ENCODE results near the gene MAPK13. TPM values are rescaled to one million over a fixed set of nuclear protein-coding genes. Genes with fewer than 3 reads are reported as not detected.
"Not testable (repeated sequence)": the region's sequence is repeated elsewhere in the genome, so short reads cannot be mapped to it uniquely, and the experiment has no call there.

Gene MAPK13
- total RNA-seq: 5.6 TPM
- polyA plus RNA-seq: 7.9 TPM

DNA sequence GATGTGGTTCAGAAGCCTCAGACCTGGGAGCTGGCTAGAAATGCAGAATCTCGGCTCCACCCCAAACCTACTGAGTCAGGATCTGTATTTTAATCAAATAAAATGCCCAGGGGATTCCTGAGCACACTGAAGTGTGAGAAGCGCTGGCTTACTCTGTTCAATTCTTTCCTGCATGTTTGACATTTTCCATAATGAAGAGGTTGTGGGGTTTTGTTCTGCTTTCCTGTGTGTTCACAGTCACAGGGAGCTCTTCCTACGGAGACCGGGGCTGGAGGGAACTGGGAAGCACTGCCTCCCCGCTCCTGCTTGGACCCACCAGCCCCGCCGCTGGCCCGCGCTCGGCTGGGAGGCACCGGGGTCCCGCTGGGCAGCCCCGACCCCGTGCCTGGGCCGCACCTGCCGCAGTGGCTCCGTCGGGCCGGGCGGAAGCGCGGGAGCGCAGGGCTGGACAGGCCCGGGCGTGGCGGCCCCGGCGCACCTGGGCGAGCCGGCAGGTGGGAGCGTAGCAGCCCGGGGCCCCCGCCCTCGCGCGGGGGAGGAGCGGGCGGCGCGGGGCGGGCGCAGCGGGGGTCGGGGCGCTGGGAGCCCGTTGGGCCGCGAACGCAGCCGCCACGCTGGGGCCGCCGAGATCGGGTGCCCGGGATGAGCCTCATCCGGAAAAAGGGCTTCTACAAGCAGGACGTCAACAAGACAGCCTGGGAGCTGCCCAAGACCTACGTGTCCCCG, at the start of gene MAPK13:
Gene MAPK13 (plus strand): TSS at position 573 of the 726 bp plus-strand sequence. CDS start 70 bp downstream, at position 643.
- H3K4me1 ChIP-seq (ENCODE audit: insufficient read depth): no peaks in the 10 kb centered on the region
- 4% methylated on average over 59 of the region's 59 CpGs for WGBS
- no peaks in the 10 kb centered on the region for H3K36me3 ChIP-seq (ENCODE audit: insufficient read depth)
- no peak for DNase-seq (ENCODE audit: extremely low spot score)
- H3K4me3 ChIP-seq (ENCODE audit: low read depth, low read length): peak within 1 kb of the TSS; percentile 50
- H3K27ac ChIP-seq (ENCODE audit: low read depth): peak within 1 kb of the TSS; percentile 65

DNA sequence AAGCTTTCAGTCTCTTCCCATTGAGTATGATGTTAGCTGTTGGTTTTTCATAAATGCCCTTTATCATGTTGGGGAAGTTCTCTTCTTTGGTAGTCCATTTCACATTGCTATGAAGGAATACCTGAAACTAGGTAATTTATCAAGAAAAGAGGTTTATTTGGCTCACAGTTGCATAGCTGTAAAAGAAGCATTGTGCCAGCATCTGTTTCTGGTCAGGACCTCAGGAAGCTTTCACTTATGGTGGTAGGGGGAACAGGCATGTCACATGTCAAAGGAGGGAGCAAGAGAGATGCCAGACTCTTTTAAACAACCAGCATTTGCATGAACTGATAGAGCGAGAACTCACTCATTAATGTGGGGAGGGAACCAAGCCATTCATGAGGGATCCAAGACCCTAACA, 48.0 kb upstream of the MAPK13 start:
- DNase-seq (ENCODE audit: extremely low spot score): no peak
- whole genome bisulfite sequencing: 97% methylated on average over 1 of the region's 1 CpG
- Histone ChIP-seq H3K36me3 (ENCODE audit: insufficient read depth) (peaks cover 7% of the 10 kb centered on the region), H3K27ac (ENCODE audit: low read depth) (no peak overlapping the region), H3K4me3 (ENCODE audit: low read depth, low read length) (no peak overlapping the region), H3K4me1 (ENCODE audit: insufficient read depth) (no peaks in the 10 kb centered on the region)

DNA sequence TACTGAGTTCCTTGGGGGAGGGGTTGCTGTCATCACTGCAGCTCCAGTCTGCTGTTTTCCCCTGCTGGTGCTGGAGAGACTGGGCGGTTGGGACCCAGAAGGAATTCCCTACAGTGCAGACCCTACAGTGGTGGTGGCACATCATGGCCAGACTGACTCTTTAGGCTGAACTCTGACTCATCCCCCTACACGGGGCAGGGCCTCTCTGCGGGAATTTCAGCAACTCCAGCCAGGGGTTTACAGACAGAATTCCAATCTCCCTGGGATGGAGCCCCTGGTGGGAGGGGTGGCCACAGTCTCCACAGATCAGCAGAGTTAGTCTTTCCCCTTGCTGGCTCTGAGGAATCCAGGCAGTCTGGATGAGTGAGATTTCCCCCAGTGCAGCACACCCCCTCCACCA, 46.9 kb upstream of the MAPK13 start:
- H3K4me1 ChIP-seq (ENCODE audit: insufficient read depth): no peaks in the 10 kb centered on the region
- no peak for DNase-seq (ENCODE audit: extremely low spot score)
- WGBS: 68% methylated on average over 3 of the region's 3 CpGs
- H3K4me3 ChIP-seq (ENCODE audit: low read depth, low read length): no peak overlapping the region
- no peak overlapping the region for H3K27ac ChIP-seq (ENCODE audit: low read depth)
- peaks cover 7% of the 10 kb centered on the region for H3K36me3 ChIP-seq (ENCODE audit: insufficient read depth)

DNA sequence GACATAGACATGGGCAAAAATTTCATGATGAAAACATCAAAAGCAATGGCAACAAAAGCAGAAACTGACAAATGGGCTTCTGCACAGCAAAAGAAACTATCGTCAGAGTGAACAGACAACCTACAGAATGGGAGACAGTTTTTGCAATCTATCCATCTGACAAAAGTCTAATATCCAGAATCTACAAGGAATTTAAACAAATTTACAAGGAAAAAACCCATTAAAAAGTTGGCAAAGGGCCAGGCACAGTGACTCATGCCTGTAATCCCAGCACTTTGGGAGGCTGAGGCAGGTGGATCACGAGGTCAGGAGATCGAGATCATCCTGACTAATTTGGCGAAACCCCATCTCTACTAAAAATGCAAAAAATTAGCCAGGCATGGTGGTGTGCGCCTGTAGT, 42.1 kb upstream of the MAPK13 start:
- not testable (repeated sequence) for H3K4me3 ChIP-seq (ENCODE audit: low read depth, low read length); H3K27ac ChIP-seq (ENCODE audit: low read depth); H3K36me3 ChIP-seq (ENCODE audit: insufficient read depth); H3K4me1 ChIP-seq (ENCODE audit: insufficient read depth); DNase-seq (ENCODE audit: extremely low spot score)
- WGBS: 86% methylated on average over 5 of the region's 5 CpGs

DNA sequence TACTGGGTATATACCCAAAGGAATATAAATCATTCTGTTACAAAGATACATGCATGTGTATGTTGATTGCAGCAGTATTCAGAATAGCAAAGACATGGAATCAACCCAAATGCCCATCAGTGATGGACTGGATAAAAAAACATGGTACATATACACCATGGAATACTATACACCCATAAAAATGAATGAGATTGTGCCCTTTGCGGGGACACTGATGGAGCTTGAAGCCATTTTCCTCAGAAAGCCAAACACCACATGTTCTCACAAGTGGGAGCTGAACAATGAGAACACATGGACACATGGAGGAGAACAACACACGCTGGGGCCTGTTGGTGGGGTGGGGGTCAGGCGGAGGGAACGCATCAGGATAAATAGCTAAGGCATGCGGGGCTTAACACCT, 41.3 kb upstream of the MAPK13 start:
- 95% methylated on average over 5 of the region's 5 CpGs for WGBS
- no peak for DNase-seq (ENCODE audit: extremely low spot score)
- H3K4me3 ChIP-seq (ENCODE audit: low read depth, low read length): no peak overlapping the region

DNA sequence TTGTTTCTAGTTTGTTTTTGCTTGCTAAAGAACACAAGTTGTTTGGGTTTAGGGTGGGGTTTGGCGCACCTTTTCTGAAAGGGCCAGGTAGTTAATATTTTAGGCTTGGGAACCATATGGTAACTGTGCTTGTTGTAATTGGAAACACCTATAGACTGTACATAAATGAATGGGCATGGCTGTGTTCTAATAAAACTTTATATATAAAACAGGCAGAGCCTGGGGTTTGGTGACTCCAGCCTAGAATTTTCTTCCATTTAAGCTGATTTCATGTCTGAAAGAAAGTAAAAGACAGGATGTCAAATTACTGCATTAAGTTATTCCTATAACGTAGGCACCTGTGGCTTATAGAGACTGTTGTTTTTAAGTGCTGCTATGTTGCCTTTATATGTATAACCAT, 36.1 kb upstream of the MAPK13 start:
- Histone ChIP-seq H3K36me3 (ENCODE audit: insufficient read depth) (peaks cover 5% of the 10 kb centered on the region), H3K27ac (ENCODE audit: low read depth) (no peak overlapping the region), H3K4me1 (ENCODE audit: insufficient read depth) (no peaks in the 10 kb centered on the region), H3K4me3 (ENCODE audit: low read depth, low read length) (no peak overlapping the region)
- DNase-seq (ENCODE audit: extremely low spot score): no peak
- 94% methylated on average over 2 of the region's 2 CpGs for WGBS

More for the DNA sequence above, 41.3 kb upstream of the MAPK13 start:
- no peaks in the 10 kb centered on the region for H3K4me1 ChIP-seq (ENCODE audit: insufficient read depth)
- no peak overlapping the region for H3K27ac ChIP-seq (ENCODE audit: low read depth)
- H3K36me3 ChIP-seq (ENCODE audit: insufficient read depth): peaks cover 2% of the 10 kb centered on the region

DNA sequence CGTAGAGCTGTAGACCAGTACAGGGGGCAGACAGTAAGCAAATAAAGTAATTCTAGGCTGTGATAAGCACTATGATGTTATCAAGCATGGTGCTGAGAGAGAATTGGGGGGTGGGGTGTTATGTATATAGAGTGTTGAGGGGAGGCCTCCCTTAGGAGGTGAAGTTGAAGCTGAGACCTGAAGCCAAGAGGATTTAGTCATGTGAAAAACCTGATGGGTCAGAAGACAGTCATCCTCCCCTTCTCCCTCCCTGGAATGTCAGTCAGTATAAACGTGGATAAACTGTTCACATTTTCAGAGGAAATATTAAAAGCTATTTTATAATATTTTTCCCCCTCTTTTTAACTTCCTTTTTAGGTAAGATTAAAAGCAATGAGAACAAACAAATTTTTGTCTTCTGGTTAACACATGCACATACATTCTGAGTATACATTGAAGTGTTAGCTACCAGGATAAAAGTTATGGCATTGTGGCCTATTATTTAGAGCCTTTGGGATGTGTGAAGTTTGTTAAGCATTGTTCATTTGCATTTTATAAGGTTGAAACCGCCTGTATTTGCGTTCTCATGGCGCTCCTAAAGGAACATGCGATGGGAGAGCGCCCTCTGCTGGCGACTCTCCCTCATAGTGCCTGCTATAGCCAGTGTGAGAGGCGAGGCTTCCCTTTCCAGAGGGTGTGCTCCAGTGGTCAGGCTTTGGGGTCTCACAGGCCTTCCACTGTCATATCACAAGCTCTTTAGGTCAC, 35.4 kb upstream of the MAPK13 start:
- Histone ChIP-seq H3K27ac (ENCODE audit: low read depth) (no peak overlapping the region), H3K4me3 (ENCODE audit: low read depth, low read length) (no peak overlapping the region), H3K4me1 (ENCODE audit: insufficient read depth) (no peaks in the 10 kb centered on the region), H3K36me3 (ENCODE audit: insufficient read depth) (peaks cover 5% of the 10 kb centered on the region)
- DNase-seq (ENCODE audit: extremely low spot score): peak; percentile 48
- 9% methylated on average over 9 of the region's 9 CpGs for WGBS

DNA sequence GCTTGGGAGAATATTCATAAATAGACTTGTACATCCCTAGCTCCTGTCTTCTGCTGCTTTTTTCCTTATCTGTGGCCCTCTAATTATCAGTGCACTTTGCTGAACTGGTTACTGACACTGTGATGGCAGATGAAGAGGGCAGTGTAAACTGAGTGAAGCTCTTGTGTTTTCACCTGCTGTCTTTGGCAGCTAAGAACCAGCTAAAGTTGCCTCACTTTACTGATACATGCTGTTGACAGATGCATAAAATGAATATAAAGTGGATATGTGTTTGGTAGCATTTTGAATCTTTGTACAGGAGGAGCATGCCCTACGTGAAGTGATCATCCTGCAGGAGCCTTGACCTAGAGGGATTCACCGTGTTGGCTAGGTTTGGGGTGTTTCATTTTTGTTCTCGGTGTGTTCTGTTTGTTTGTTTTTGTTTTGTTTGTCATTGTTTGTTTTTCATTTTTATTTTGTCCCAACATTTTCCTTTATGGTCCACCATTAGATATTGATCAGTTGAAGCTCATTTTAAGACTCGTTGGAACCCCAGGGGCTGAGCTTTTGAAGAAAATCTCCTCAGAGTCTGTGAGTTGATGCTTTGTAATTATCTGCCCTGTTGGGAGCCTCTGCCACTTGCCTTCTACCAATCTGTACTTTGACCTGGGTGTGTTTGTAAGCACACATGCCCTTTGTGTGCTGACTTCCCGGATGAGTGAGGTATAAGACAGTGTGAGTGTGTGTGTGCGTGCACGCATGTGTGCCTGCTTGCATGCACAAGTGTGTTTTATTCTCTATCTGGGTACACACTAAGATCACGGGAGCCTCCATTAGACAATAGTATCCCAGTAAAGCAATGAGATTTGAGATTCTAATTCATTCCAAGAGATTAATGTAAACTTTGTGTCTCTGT, 34.6 kb upstream of the MAPK13 start:
- 84% methylated on average over 8 of the region's 8 CpGs for WGBS

DNA sequence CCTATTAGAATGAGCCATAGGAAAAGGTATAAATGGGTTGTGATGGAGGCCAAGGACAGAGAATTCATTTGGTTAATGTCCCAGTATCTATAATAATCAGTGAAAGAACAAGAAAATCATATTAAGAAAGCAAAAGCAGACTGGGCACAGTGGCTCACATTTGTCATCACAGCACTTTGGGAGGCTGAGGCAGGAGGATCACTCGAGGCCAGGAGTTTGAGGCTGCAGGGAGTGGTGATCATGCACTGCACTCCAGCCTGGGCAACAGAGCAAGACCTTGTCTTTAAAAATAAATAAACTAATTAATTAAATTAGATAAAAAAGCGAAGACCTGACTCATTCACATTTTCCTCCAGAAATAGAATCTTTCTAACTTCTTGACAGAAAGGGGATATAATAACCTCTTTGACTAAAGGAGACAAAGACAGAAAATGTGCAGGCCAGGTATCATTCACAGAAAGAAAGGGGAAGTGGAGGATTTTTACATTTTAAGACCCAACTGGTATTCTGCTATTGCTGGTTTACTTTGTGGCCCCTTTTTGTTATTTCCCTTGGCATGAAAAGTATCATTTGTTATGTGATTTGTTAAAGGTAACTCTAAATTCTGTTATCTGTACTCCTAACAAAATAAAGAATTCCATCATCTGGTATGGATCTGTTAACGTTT, 31.9 kb upstream of the MAPK13 start:
- no peak for DNase-seq (ENCODE audit: extremely low spot score)
- H3K4me1 ChIP-seq (ENCODE audit: insufficient read depth): no peaks in the 10 kb centered on the region
- no peak overlapping the region for H3K4me3 ChIP-seq (ENCODE audit: low read depth, low read length)
- H3K36me3 ChIP-seq (ENCODE audit: insufficient read depth): peaks cover 5% of the 10 kb centered on the region
- 66% methylated on average over 3 of the region's 3 CpGs for WGBS
- H3K27ac ChIP-seq (ENCODE audit: low read depth): no peak overlapping the region

More for the DNA sequence above, 34.6 kb upstream of the MAPK13 start:
- no peak for DNase-seq (ENCODE audit: extremely low spot score)
- no peak overlapping the region for H3K27ac ChIP-seq (ENCODE audit: low read depth)
- no peaks in the 10 kb centered on the region for H3K4me1 ChIP-seq (ENCODE audit: insufficient read depth)
- peaks cover 5% of the 10 kb centered on the region for H3K36me3 ChIP-seq (ENCODE audit: insufficient read depth)
- no peak overlapping the region for H3K4me3 ChIP-seq (ENCODE audit: low read depth, low read length)

DNA sequence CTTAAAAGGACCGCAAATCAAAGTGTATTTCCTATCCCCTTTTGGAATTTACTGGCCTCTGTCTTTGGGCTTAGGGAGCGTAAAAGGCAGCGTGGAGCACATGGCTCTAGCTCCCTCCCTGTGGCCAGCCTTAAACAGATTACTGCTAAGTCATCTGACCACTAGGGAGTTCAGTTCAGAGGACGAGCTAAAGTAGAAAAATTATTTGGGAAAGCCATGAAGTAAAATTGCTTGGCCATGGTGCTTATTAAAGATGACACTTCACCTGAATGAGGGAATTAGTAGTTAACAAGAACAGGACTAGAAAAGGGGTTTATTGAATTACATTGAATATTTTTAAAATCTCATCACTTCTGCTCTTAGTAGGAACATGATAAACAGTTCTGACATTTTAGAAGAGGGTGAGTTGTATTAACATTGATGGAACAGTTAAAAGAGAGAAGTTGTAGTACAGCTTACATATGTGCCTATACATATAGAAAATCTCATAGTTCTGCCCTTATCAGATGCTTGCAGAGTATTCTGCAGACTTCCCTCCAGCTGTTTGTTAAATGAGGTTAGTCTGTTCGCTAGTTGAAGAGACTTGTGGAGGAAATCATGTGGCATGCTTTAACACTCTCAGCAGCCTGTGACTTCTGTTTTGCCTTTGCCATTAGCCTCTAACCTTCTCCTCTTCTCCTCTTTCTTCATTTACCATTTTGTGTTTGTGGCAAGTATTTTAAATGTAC, 31.2 kb upstream of the MAPK13 start:
- no peak overlapping the region for H3K4me3 ChIP-seq (ENCODE audit: low read depth, low read length)
- peaks cover 9% of the 10 kb centered on the region for H3K36me3 ChIP-seq (ENCODE audit: insufficient read depth)
- H3K4me1 ChIP-seq (ENCODE audit: insufficient read depth): no peaks in the 10 kb centered on the region
- H3K27ac ChIP-seq (ENCODE audit: low read depth): no peak overlapping the region
- DNase-seq (ENCODE audit: extremely low spot score): no peak
- 33% methylated on average over 5 of the region's 5 CpGs for WGBS

DNA sequence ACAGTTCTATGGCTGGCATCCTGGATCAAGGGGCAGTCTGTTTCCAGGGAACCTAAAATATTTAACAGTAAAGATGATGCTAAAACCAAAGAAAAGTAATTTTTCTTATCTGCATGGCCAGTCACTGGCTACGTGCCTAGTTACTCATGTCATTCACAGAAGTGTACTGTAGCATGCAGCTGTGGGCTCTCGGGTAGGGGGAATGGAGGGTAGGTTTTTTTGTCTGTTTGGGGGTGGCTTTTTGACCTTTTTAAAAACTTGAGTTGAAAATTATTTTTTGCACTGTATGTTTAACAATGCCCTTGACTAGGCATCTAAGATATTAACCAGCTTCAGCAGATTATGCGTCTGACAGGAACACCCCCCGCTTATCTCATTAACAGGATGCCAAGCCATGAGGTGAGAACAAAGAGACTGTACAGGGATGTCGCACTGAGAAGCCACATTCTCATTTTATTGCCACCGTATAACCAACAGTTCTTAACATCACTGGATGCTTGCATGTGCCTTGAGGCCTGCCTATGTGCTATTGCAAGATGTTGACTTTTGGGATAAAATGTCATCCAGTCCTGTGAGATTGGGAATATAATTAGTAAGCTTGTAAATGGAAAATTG, 30.3 kb upstream of the MAPK13 start:
- WGBS: 51% methylated on average over 6 of the region's 6 CpGs
- H3K4me1 ChIP-seq (ENCODE audit: insufficient read depth): no peaks in the 10 kb centered on the region
- no peak overlapping the region for H3K27ac ChIP-seq (ENCODE audit: low read depth)
- no peak overlapping the region for H3K4me3 ChIP-seq (ENCODE audit: low read depth, low read length)
- peaks cover 9% of the 10 kb centered on the region for H3K36me3 ChIP-seq (ENCODE audit: insufficient read depth)
- DNase-seq (ENCODE audit: extremely low spot score): no peak

DNA sequence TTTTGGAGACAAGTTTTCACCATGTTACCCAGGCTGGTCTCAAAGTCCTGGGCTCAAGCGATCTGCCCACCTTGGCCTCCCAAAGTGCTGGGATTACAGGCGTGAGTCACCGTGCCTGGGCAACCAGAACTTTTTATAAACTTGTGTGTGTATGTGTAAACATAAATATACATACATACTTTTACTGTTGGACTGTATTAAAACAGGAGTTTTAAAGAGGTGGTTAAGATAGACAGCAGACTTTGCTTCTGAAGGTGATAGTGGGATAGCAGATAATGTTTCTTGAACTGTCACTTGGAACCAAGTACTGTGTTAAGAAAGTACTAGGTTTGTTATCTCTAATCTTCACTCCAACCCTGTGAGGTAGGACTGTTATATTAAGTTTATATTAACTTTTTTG, 28.6 kb upstream of the MAPK13 start:
- H3K4me1 ChIP-seq (ENCODE audit: insufficient read depth): no peaks in the 10 kb centered on the region
- H3K27ac ChIP-seq (ENCODE audit: low read depth): no peak overlapping the region
- no peak for DNase-seq (ENCODE audit: extremely low spot score)
- WGBS: 87% methylated on average over 3 of the region's 3 CpGs
- no peak overlapping the region for H3K4me3 ChIP-seq (ENCODE audit: low read depth, low read length)
- peaks cover 7% of the 10 kb centered on the region for H3K36me3 ChIP-seq (ENCODE audit: insufficient read depth)

Data from urinary bladder (tissue), 4 donors.